WTC11 (cell line): ENCODE results near the gene DNAH9. TPM values are rescaled to one million over a fixed set of nuclear protein-coding genes. Genes with fewer than 3 reads are reported as not detected.

Source experiments
- ATAC-seq: fragments of 200-7000 bp; cut with Tn5 transposase; 2 replicates; pipeline ENCODE4 v1.10.0; 2021; ENCODE audit warnings: mild to moderate bottlenecking, moderate library complexity
- CTCF ChIA-PET: fragments of 300-600 bp; sonication (Branson Sonifier 250); formaldehyde crosslinking; loops from one replicate; lab custom pipeline; 2021; ENCODE audit warnings: antibody characterized with exemption; lab: Charles Lee
- POLR2A ChIA-PET: fragments of 350-600 bp; sonication (Branson Sonifier 250); formaldehyde crosslinking; loops from one replicate; lab custom pipeline; 2021; ENCODE audit warnings: antibody characterized with exemption; lab: Charles Lee
- DNase-seq: peaks from one replicate; pipeline ENCODE4 v3.0.0; 2021; ENCODE audit warnings: low spot score
- H3K27ac Mint-ChIP-seq: 2 replicates; pipeline ENCODE4 v1.8.0; 2021; ENCODE audit warnings: mixed read lengths
- H3K27me3 Mint-ChIP-seq: 2 replicates; pipeline ENCODE4 v1.8.0; 2021; ENCODE audit warnings: low read depth, mild to moderate bottlenecking, moderate library complexity, mixed read lengths
- H3K36me3 Mint-ChIP-seq: 2 replicates; pipeline ENCODE4 v1.8.0; 2021; ENCODE audit warnings: mixed read lengths
- H3K4me1 Mint-ChIP-seq: 2 replicates; pipeline ENCODE4 v1.8.0; 2022; ENCODE audit warnings: mixed read lengths
- H3K4me3 Mint-ChIP-seq: 2 replicates; pipeline ENCODE4 v1.8.0; 2021; ENCODE audit warnings: mild to moderate bottlenecking, moderate library complexity, mixed read lengths
- H3K9me3 Mint-ChIP-seq: 2 replicates; pipeline ENCODE4 v1.8.0; 2021; ENCODE audit warnings: mixed read lengths
- AFF4 ChIP-seq: sonication (generic); formaldehyde crosslinking; IDR thresholded peaks from 2 replicates; pipeline ENCODE4 v1.8.1; 2023; ENCODE audit warnings: mild to moderate bottlenecking, missing genetic modification reagents, borderline replicate concordance
- ATF2 ChIP-seq: sonication (generic); formaldehyde crosslinking; IDR thresholded peaks from 2 replicates; pipeline ENCODE4 v1.8.1; 2022; ENCODE audit warnings: low read depth, missing genetic modification reagents, borderline replicate concordance
- ATF6 ChIP-seq: sonication (generic); formaldehyde crosslinking; IDR thresholded peaks from 2 replicates; pipeline ENCODE4 v1.8.1; 2023; ENCODE audit warnings: mild to moderate bottlenecking, missing genetic modification reagents
- CBFB ChIP-seq: sonication (generic); formaldehyde crosslinking; IDR thresholded peaks from 2 replicates; pipeline ENCODE4 v1.8.1; 2022; ENCODE audit warnings: mild to moderate bottlenecking, low read depth, missing genetic modification reagents
- CREB1 ChIP-seq: sonication (generic); formaldehyde crosslinking; IDR thresholded peaks from 2 replicates; pipeline ENCODE4 v1.8.0; 2023; ENCODE audit warnings: mild to moderate bottlenecking, missing genetic modification reagents
- EMX1 ChIP-seq: fragments of 250-450 bp; sonication (Bioruptor Pico); IDR thresholded peaks from 2 replicates; pipeline ENCODE4 v1.8.0; 2021; ENCODE audit warnings: mild to moderate bottlenecking
- ESRRA ChIP-seq: sonication (generic); formaldehyde crosslinking; IDR thresholded peaks from 2 replicates; pipeline ENCODE4 v1.8.1; 2022; ENCODE audit warnings: mild to moderate bottlenecking, missing genetic modification reagents, borderline replicate concordance
- GTF2I ChIP-seq: fragments of 250-450 bp; sonication (Bioruptor Pico); conservative IDR thresholded peaks from 2 replicates; pipeline ENCODE4 v1.4.0; 2021; ENCODE audit warnings: mild to moderate bottlenecking
- HMGA2 ChIP-seq: fragments of 250-450 bp; sonication (Bioruptor Pico); IDR thresholded peaks from 2 replicates; pipeline ENCODE4 v1.4.0; 2021; ENCODE audit warnings: mild to moderate bottlenecking, moderate library complexity
- IRF1 ChIP-seq: sonication (generic); formaldehyde crosslinking; IDR thresholded peaks from 2 replicates; pipeline ENCODE4 v1.8.0; 2023; ENCODE audit warnings: missing genetic modification reagents
- KAT7 ChIP-seq: sonication (generic); formaldehyde crosslinking; IDR thresholded peaks from 2 replicates; pipeline ENCODE4 v1.8.1; 2023; ENCODE audit warnings: missing genetic modification reagents, mild to moderate bottlenecking, borderline replicate concordance
- MXD4 ChIP-seq: fragments of 250-450 bp; sonication (Bioruptor Pico); IDR thresholded peaks from 2 replicates; pipeline ENCODE4 v1.8.0; 2021; ENCODE audit warnings: mild to moderate bottlenecking, moderate library complexity, borderline replicate concordance
- NFE2L1 ChIP-seq: sonication (generic); formaldehyde crosslinking; IDR thresholded peaks from 2 replicates; pipeline ENCODE4 v1.8.1; 2023; ENCODE audit warnings: missing genetic modification reagents
- NR1H2 ChIP-seq: sonication (generic); formaldehyde crosslinking; IDR thresholded peaks from 2 replicates; pipeline ENCODE4 v1.9.0; 2021; ENCODE audit warnings: mild to moderate bottlenecking, moderate library complexity, missing genetic modification reagents
- NR3C1 ChIP-seq: sonication (generic); formaldehyde crosslinking; conservative IDR thresholded peaks from 2 replicates; pipeline ENCODE4 v1.8.1; 2023; ENCODE audit warnings: low read depth, mild to moderate bottlenecking, missing genetic modification reagents
- OVOL2 ChIP-seq: fragments of 250-450 bp; sonication (Bioruptor Pico); IDR thresholded peaks from 2 replicates; pipeline ENCODE4 v1.9.0; 2021; ENCODE audit warnings: mild to moderate bottlenecking, borderline replicate concordance
- PRRX2 ChIP-seq: fragments of 250-450 bp; sonication (Bioruptor Pico); IDR thresholded peaks from 2 replicates; pipeline ENCODE4 v1.8.0; 2021; ENCODE audit warnings: mild to moderate bottlenecking
- SMAD3 ChIP-seq: sonication (generic); formaldehyde crosslinking; IDR thresholded peaks from 2 replicates; pipeline ENCODE4 v1.8.0; 2022; ENCODE audit warnings: missing genetic modification reagents, mild to moderate bottlenecking, borderline replicate concordance
- TCF7 ChIP-seq: sonication (generic); formaldehyde crosslinking; IDR thresholded peaks from 2 replicates; pipeline ENCODE4 v1.8.0; 2022; ENCODE audit warnings: mild to moderate bottlenecking, low read depth, missing genetic modification reagents, moderate library complexity
- TEAD1 ChIP-seq: sonication (generic); formaldehyde crosslinking; IDR thresholded peaks from 2 replicates; pipeline ENCODE4 v1.8.0; 2022; ENCODE audit warnings: mild to moderate bottlenecking, missing genetic modification reagents
- ZBTB21 ChIP-seq: sonication (generic); formaldehyde crosslinking; IDR thresholded peaks from 2 replicates; pipeline ENCODE4 v1.8.1; 2023; ENCODE audit warnings: mild to moderate bottlenecking, missing genetic modification reagents, borderline replicate concordance
- ZBTB43 ChIP-seq: sonication (generic); formaldehyde crosslinking; IDR thresholded peaks from 2 replicates; pipeline ENCODE4 v1.8.1; 2023; ENCODE audit warnings: mild to moderate bottlenecking, missing genetic modification reagents
- ZNF396 ChIP-seq: fragments of 250-450 bp; sonication (Bioruptor Pico); IDR thresholded peaks from 2 replicates; pipeline ENCODE4 v1.8.0; 2021; ENCODE audit warnings: mild to moderate bottlenecking, moderate library complexity, borderline replicate concordance
- ZNF416 ChIP-seq: fragments of 250-450 bp; sonication (Bioruptor Pico); IDR thresholded peaks from 2 replicates; pipeline ENCODE4 v1.9.0; 2021; ENCODE audit warnings: mild to moderate bottlenecking, inconsistent platforms
- total RNA-seq: library from RNA; stranded (reverse); gene quantifications from 3 replicates; pipeline ENCODE4 v1.2.3, GENCODE V29; 2021

The DNAH9 gene
- total RNA-seq, 1 experiment from 2014 or later = 0.31 TPM

- TF ChIP-seq ZNF416 (CRISPR knock-in tag) (no peak), ZBTB21 (CRISPR knock-in tag) (no peak), KAT7 (CRISPR knock-in tag) (no peak), ESRRA (no peak), TCF7 (CRISPR knock-in tag) (no peak), OVOL2 (CRISPR knock-in tag) (no peak), PRRX2 (CRISPR knock-in tag) (no peak), TEAD1 (CRISPR knock-in tag) (no peak), GTF2I (CRISPR knock-in tag) (no peak), EMX1 (CRISPR knock-in tag) (no peak), SMAD3 (CRISPR knock-in tag) (no peak), AFF4 (no peak), MXD4 (CRISPR knock-in tag) (no peak), ATF6 (CRISPR knock-in tag) (no peak), NR1H2 (CRISPR knock-in tag) (no peak)
- H3K27me3 Mint-ChIP-seq = no peaks in the 10 kb centered on the region
- ChIA-PET POLR2A (no interaction called here), CTCF (interaction anchor here (1.4 kb wide), 1 partner anchor 7 kb away, joined by 3 read pairs; no protein-coding TSS in a partner anchor)
- no peak overlapping the region for H3K27ac Mint-ChIP-seq
- no peak for DNase-seq
- H3K4me3 Mint-ChIP-seq = no peak overlapping the region
- H3K36me3 Mint-ChIP-seq = no peaks in the 10 kb centered on the region
- H3K4me1 Mint-ChIP-seq = peaks cover 1% of the 10 kb centered on the region
- no peak for ATAC-seq
- H3K9me3 Mint-ChIP-seq = peaks cover 6% of the 10 kb centered on the region; the same call in 1 of the 2 replicates
Observed at GRCh38 chr17:11943759-11944347, 345.6 kb downstream of the DNAH9 start.

GRCh38 chr17:11944587-11944986 is 346.3 kb downstream of the DNAH9 start:
- peaks cover 6% of the 10 kb centered on the region; the same call in 1 of the 2 replicates for H3K9me3 Mint-ChIP-seq
- DNase-seq = no peak
- H3K4me1 Mint-ChIP-seq = peaks cover 5% of the 10 kb centered on the region
- TF ChIP-seq NR3C1 (CRISPR knock-in tag) (no peak), ATF2 (CRISPR knock-in tag) (no peak), NFE2L1 (no peak), CREB1 (no peak), ZBTB43 (CRISPR knock-in tag) (no peak), EMX1 (CRISPR knock-in tag) (no peak), ZNF396 (CRISPR knock-in tag) (no peak), CBFB (CRISPR knock-in tag) (no peak), HMGA2 (no peak), IRF1 (no peak)
- no peaks in the 10 kb centered on the region for H3K36me3 Mint-ChIP-seq
- ATAC-seq = no peak
- POLR2A ChIA-PET = interaction anchor here (0.5 kb wide), 1 partner anchor 13 kb away, joined by 3 read pairs; no protein-coding TSS in a partner anchor
- CTCF ChIA-PET = interaction anchor here (1.4 kb wide), 1 partner anchor 8 kb away, joined by 3 read pairs; no protein-coding TSS in a partner anchor
- no peak overlapping the region for H3K4me3 Mint-ChIP-seq
- H3K27ac Mint-ChIP-seq = no peak overlapping the region
- H3K27me3 Mint-ChIP-seq = no peaks in the 10 kb centered on the region
